Endothelial cell of umbilical vein (primary cell): ENCODE measurements around the gene CEBPZOS. TPM values are rescaled to one million over a fixed set of nuclear protein-coding genes. Genes with fewer than 3 reads are reported as not detected.

Source experiments
- BruUV-seq: library from RNA; stranded (reverse); fragments of 400-500 nt; replicated peaks from 2 replicates; lab custom pipeline; 2021; lab: Mats Ljungman, UMichigan
- CTCF ChIA-PET: fragments of 300-600, 350-600 bp; sonication (Branson Sonifier 250); formaldehyde crosslinking; loops from one replicate; lab custom pipeline; 2021; ENCODE audit warnings: antibody characterized with exemption, inconsistent platforms; lab: Charles Lee
- POLR2A ChIA-PET: fragments of 300-600, 350-600 bp; sonication (Branson Sonifier 250); formaldehyde crosslinking; loops from one replicate; lab custom pipeline; 2021; ENCODE audit warnings: antibody characterized with exemption, inconsistent platforms; lab: Charles Lee
- DNase-seq: peaks from one replicate; pipeline ENCODE4 v3.0.0-alpha.2; 2011; ENCODE audit warnings: low read depth, low spot score
- FAIRE-seq: peaks from 2 replicates; lab custom pipeline; 2011; peaks lifted over from hg19 to GRCh38; lab: Jason Lieb, UNC
- H2AFZ ChIP-seq: 2 replicates; pipeline ENCODE4 v1.6.0; 2012; ENCODE audit warnings: low read depth, low read length, control low read depth, inconsistent platforms
- H3K27ac ChIP-seq: 2 replicates; pipeline ENCODE4 v1.5.1; 2011; ENCODE audit warnings: low read depth, mild to moderate bottlenecking, control low read depth, low read length, moderate library complexity; ENCODE audit not compliant: insufficient read depth
- H3K27me3 ChIP-seq, 2 experiments: 2 replicates each; pipeline versions ENCODE4 v1.6.0 to v1.6.1; 2011; ENCODE audit warnings: low read length in 2 of 2, mixed read lengths in 1 of 2; ENCODE audit not compliant: control insufficient read depth in 2 of 2, insufficient read depth in 2 of 2
- H3K36me3 ChIP-seq, 2 experiments: 2 replicates in 1 of 2; 3 replicates in 1 of 2; pipeline ENCODE4 v1.5.1; 2011; ENCODE audit warnings: low read length in 2 of 2, mild to moderate bottlenecking in 1 of 2, moderate library complexity in 1 of 2; ENCODE audit not compliant: control insufficient read depth in 2 of 2, insufficient read depth in 2 of 2; ENCODE audit errors: extremely low read depth in 1 of 2
- H3K4me1 ChIP-seq: 3 replicates; pipeline ENCODE4 v1.5.1; 2011; ENCODE audit warnings: mild to moderate bottlenecking, low read length; ENCODE audit not compliant: control insufficient read depth, insufficient read depth; ENCODE audit errors: extremely low read depth
- H3K4me2 ChIP-seq: 2 replicates; pipeline ENCODE4 v1.6.1; 2011; ENCODE audit warnings: low read length, control low read depth, mixed read lengths; ENCODE audit not compliant: insufficient read depth
- H3K4me3 ChIP-seq, 3 experiments: fragments of 200-600 bp in 1 of 3; sonication (generic), shearing (Covaris generic) in 1 of 3; replicated peaks in 1 of 3; 2 replicates each; pipeline ENCODE4 v1.5.1; 2011 to 2016; ENCODE audit warnings: control low read depth in 3 of 3, low read length in 3 of 3, mild to moderate bottlenecking in 2 of 3, inconsistent platforms in 1 of 3, low read depth in 1 of 3, moderate library complexity in 1 of 3; ENCODE audit not compliant: insufficient read depth in 1 of 3
- H3K79me2 ChIP-seq: 2 replicates; pipeline ENCODE4 v1.6.0; 2012; ENCODE audit warnings: low read length, inconsistent platforms; ENCODE audit not compliant: control insufficient read depth, insufficient read depth
- H3K9ac ChIP-seq: replicated peaks from 2 replicates; pipeline ENCODE3; 2011; ENCODE audit warnings: low read length, control low read depth; ENCODE audit not compliant: insufficient read depth; ENCODE audit errors: extremely low read depth
- H3K9me1 ChIP-seq: replicated peaks from 3 replicates; pipeline ENCODE4 v1.6.0; 2011; ENCODE audit warnings: mild to moderate bottlenecking, low read length; ENCODE audit not compliant: control insufficient read depth, insufficient read depth; ENCODE audit errors: extremely low read depth
- H3K9me3 ChIP-seq: replicated peaks from 2 replicates; pipeline ENCODE4 v1.5.1; 2012; ENCODE audit warnings: low read length, inconsistent platforms; ENCODE audit not compliant: control insufficient read depth, insufficient read depth
- H4K20me1 ChIP-seq: replicated peaks from 2 replicates; pipeline ENCODE3; 2011; ENCODE audit warnings: mild to moderate bottlenecking, low read length; ENCODE audit not compliant: control insufficient read depth, insufficient read depth; ENCODE audit errors: extremely low read depth
- EZH2 ChIP-seq: IDR thresholded peaks from 2 replicates; pipeline ENCODE4 v1.6.1; 2012; ENCODE audit warnings: borderline replicate concordance, low read depth, mild to moderate bottlenecking, moderate library complexity, low read length, inconsistent platforms; ENCODE audit not compliant: severe bottlenecking
- FOS ChIP-seq: IDR thresholded peaks from 2 replicates; pipeline ENCODE4 v1.6.1; 2011; ENCODE audit warnings: mild to moderate bottlenecking, low read length, moderate library complexity, borderline replicate concordance; ENCODE audit not compliant: insufficient read depth
- GATA2 ChIP-seq: IDR thresholded peaks from 2 replicates; pipeline ENCODE4 v1.7.0; 2011; ENCODE audit warnings: low read depth, mild to moderate bottlenecking, moderate library complexity, mixed read lengths, low read length; ENCODE audit not compliant: insufficient read length, insufficient read depth
- JUN ChIP-seq: IDR thresholded peaks from 2 replicates; pipeline ENCODE4 v1.6.1; 2011; ENCODE audit warnings: borderline replicate concordance, low read depth; ENCODE audit not compliant: insufficient read length, insufficient read depth
- MAX ChIP-seq: IDR thresholded peaks from 2 replicates; pipeline ENCODE4 v1.6.1; 2011; ENCODE audit not compliant: insufficient read depth, insufficient read length
- MYC ChIP-seq: IDR thresholded peaks from one replicate; pipeline ENCODE4 v1.6.1; 2011; ENCODE audit warnings: mild to moderate bottlenecking, low read depth, low read length
- POLR2A ChIP-seq: IDR thresholded peaks from 2 replicates; pipeline ENCODE4 v1.6.1; 2012; ENCODE audit warnings: low read depth, mild to moderate bottlenecking, control low read depth, low read length
- POLR2AphosphoS5 ChIP-seq: IDR thresholded peaks from 2 replicates; pipeline ENCODE4 v1.6.1; 2012; ENCODE audit warnings: low read depth, mild to moderate bottlenecking, control low read depth, low read length, moderate library complexity; ENCODE audit not compliant: insufficient read depth
- dilution Hi-C: fragments of 300-500 bp; cut with MboI; formaldehyde crosslinking; loops from one replicate; pipeline ENCODE4 v1.15.0; 2019; ENCODE audit warnings: low sequenced_read_pairs; ENCODE audit not compliant: extremely low pct_ligation_motif_present
- intact Hi-C: fragments of 100-400 bp; cut with micrococcal nuclease; formaldehyde crosslinking; loops from one replicate; pipeline ENCODE4 v1.10.0; 2022
- polyA plus RNA-seq, 4 experiments: library from polyadenylated mRNA; depleted of rRNA in 3 of 4; stranded (reverse) in 3 of 4; unstranded in 1 of 4; fragments of >200 nt; gene quantifications; 2 replicates each; pipeline versions ENCODE4 v1.2.1 to v1.2.3, GENCODE V29; 2011 to 2012; ENCODE audit warnings: missing spikeins in 1 of 4
- total RNA-seq: library from RNA; stranded (reverse); gene quantifications from 2 replicates; pipeline ENCODE4 v1.2.3, GENCODE V29; 2021
- TF ChIP-seq, protein P1 (sequence below), 2 donors: IDR thresholded peaks; 1 replicate in 1 of 2; 2 replicates in 1 of 2; pipeline ENCODE4 v1.5.1; 2011; ENCODE audit warnings: low read length in 2 of 2, mild to moderate bottlenecking in 2 of 2, moderate library complexity in 2 of 2, control low read depth in 1 of 2, inconsistent platforms in 1 of 2, low read depth in 1 of 2; ENCODE audit not compliant: insufficient read depth in 1 of 2; ENCODE audit errors: extremely low read depth in 1 of 2

CEBPZOS gene
- total and polyA plus RNA-seq, 2 donors (not counting 3 experiments of a cell fraction or from before 2014, with no cell fraction given), result 29.1 to 36.3 TPM

GRCh38 chr2:37219046-37219445, 22.8 kb downstream of the CEBPZOS start:
- Histone ChIP-seq H3K9me3 (no peaks in the 10 kb centered on the region), H3K4me2 (no peak overlapping the region), H3K4me3 (no peak overlapping the region), H3K27me3 (no peaks in the 10 kb centered on the region), H3K27ac (no peak overlapping the region), H3K9ac (no peak overlapping the region), H3K9me1 (no peaks in the 10 kb centered on the region), H3K79me2 (peaks cover 3% of the 10 kb centered on the region), H2AFZ (no peak overlapping the region), H3K36me3 (peaks cover 6 to 11% of the 10 kb centered on the region in 2 experiments), H4K20me1 (no peaks in the 10 kb centered on the region), H3K4me1 (no peaks in the 10 kb centered on the region)
- TF ChIP-seq MYC (no peak), FOS (no peak), POLR2AphosphoS5 (no peak), JUN (no peak), EZH2 (no peak), POLR2A (no peak), MAX (no peak), GATA2 (no peak)
- TF ChIP-seq, protein P1, sequence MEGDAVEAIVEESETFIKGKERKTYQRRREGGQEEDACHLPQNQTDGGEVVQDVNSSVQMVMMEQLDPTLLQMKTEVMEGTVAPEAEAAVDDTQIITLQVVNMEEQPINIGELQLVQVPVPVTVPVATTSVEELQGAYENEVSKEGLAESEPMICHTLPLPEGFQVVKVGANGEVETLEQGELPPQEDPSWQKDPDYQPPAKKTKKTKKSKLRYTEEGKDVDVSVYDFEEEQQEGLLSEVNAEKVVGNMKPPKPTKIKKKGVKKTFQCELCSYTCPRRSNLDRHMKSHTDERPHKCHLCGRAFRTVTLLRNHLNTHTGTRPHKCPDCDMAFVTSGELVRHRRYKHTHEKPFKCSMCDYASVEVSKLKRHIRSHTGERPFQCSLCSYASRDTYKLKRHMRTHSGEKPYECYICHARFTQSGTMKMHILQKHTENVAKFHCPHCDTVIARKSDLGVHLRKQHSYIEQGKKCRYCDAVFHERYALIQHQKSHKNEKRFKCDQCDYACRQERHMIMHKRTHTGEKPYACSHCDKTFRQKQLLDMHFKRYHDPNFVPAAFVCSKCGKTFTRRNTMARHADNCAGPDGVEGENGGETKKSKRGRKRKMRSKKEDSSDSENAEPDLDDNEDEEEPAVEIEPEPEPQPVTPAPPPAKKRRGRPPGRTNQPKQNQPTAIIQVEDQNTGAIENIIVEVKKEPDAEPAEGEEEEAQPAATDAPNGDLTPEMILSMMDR (IDR thresholded peaks at IDR 0.05; ENCODE audit: extremely low read depth in 1 of 2, insufficient read depth in 1 of 2, low read depth in 1 of 2, low read length in 2 of 2), result no peak
- DNase-seq (no peak), FAIRE-seq (no peak)
- dilution Hi-C loops, result no loop called here
- ChIA-PET POLR2A (no interaction called here), CTCF (interaction anchor here (1.0 kb wide), 1 partner anchor 106 kb away, joined by 3 read pairs; the partner anchor contains the start of gene PRKD3)
- BruUV-seq, result no TSS peak
- intact Hi-C loops, result no loop called here
